ENCODE results near the gene SLC29A1. TPM values are rescaled to one million over a fixed set of nuclear protein-coding genes. Genes with fewer than 3 reads are reported as not detected.

Gene SLC29A1
- polyA plus RNA-seq, 1 experiment, result 34.1 TPM

DNA sequence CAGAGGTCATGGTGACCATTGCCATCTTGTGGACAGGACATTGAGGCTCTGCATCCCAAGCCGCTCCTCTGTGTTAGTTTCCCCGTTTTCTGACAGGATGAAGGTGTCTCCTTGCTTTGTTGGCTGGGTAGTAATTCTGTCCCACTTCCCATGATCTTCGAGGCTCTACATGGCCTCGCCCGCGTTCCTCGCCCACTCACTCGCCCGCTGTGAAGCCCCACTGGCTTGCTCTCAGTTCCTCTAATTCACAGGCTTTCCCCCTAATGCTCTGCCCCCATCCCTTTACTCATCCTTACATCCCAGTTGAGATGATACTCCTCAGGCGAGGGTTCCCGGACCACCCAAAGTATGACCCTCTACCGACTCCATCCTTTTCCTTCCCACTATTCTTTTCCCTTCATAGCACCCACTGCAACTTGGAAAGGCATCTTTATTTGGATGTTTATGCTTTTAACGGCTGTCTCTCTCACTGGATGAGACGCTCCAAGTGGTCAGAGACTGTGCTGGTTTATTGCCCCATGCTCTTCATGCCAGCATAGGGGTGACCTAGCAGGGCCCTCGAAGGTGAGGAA, 34.4 kb downstream of the SLC29A1 start:
- H3K36me3 ChIP-seq (ENCODE audit: control insufficient read depth, insufficient read depth, low read length), result peaks cover 22% of the 10 kb centered on the region
- DNase-seq (ENCODE audit: low read depth), result no peak
- no peaks in the 10 kb centered on the region for H3K27me3 ChIP-seq (ENCODE audit: control insufficient read depth, insufficient read depth, low read length)
- ChIA-PET POLR2A (interaction anchor here (2.3 kb wide), 1 partner anchor 11 kb away, joined by 18 read pairs; the partner anchor contains the start of gene HSP90AB1), CTCF (interaction anchor here (1.2 to 2.9 kb wide), 6 partner anchors 10 to 110 kb away, joined by 3 to 27 read pairs (median 8); partner anchors contain the start of gene HSP90AB1)
- TF ChIP-seq, protein P1, sequence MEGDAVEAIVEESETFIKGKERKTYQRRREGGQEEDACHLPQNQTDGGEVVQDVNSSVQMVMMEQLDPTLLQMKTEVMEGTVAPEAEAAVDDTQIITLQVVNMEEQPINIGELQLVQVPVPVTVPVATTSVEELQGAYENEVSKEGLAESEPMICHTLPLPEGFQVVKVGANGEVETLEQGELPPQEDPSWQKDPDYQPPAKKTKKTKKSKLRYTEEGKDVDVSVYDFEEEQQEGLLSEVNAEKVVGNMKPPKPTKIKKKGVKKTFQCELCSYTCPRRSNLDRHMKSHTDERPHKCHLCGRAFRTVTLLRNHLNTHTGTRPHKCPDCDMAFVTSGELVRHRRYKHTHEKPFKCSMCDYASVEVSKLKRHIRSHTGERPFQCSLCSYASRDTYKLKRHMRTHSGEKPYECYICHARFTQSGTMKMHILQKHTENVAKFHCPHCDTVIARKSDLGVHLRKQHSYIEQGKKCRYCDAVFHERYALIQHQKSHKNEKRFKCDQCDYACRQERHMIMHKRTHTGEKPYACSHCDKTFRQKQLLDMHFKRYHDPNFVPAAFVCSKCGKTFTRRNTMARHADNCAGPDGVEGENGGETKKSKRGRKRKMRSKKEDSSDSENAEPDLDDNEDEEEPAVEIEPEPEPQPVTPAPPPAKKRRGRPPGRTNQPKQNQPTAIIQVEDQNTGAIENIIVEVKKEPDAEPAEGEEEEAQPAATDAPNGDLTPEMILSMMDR (IDR thresholded peaks at IDR 0.05; ENCODE audit: insufficient read depth, low read depth, low read length), result no peak
- peak overlapping the region; percentile 81 for H3K4me3 ChIP-seq (ENCODE audit: low read depth, low read length)

DNA sequence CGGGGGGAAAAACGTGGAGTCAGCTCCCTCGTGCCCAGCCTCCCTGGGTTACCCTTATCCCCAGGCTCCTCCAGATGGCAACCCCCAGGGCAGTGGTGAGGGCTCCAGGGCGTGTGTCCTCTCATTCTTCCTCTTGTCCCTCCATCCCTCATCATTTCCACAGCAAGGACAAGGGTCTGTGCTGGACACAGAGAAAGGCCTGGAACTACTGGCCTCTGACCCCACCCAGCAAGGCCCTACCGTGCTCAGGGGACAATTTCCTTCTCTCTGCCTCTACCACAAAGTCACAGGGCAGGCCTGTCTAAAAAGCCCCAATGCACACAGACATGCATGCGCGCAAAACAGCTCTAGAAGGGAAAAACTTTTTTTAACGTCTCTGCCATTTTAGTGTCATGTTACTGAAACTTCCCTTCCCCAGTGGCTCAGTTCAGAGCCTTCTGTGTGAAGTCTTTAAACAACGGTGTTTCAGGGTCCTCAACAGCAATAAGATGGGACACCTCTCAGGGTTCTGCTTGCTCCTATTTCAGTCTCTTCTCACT, 35.0 kb downstream of the SLC29A1 start:
- no peak overlapping the region for H3K4me3 ChIP-seq (ENCODE audit: low read depth, low read length)
- no peaks in the 10 kb centered on the region for H3K27me3 ChIP-seq (ENCODE audit: control insufficient read depth, insufficient read depth, low read length)
- DNase-seq (ENCODE audit: low read depth), result no peak
- POLR2A ChIA-PET, result interaction anchor here (2.3 kb wide), 1 partner anchor 11 kb away, joined by 18 read pairs; the partner anchor contains the start of gene HSP90AB1
- H3K36me3 ChIP-seq (ENCODE audit: control insufficient read depth, insufficient read depth, low read length), result peaks cover 19% of the 10 kb centered on the region
- CTCF ChIA-PET, result interaction anchor here (2.9 kb wide), 1 partner anchor 10 kb away, joined by 18 read pairs; no protein-coding TSS in a partner anchor
- TF ChIP-seq, protein P1 (IDR thresholded peaks at IDR 0.05; ENCODE audit: insufficient read depth, low read depth, low read length), result no peak

DNA sequence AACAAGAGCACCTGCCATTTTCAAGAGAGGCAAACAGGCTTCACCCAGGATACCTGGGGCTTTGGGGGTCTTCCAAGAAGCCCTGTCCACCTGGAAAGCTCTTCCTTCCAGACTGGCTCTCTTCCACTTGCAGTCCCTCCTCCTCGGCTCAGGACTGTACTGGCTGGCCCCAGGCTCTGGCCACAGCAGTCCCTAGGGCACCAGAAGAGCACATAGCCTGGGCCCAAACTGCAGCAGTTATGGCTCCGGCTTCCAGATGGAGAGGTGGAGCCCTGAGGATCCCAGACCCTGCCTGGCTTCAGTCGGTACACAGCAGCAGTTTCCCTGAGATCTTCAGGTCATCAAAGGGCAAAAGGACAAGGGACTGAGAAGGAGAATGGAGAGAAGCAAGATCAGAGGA, 35.5 kb downstream of the SLC29A1 start:
- Histone ChIP-seq H3K4me3 (ENCODE audit: low read depth, low read length) (no peak overlapping the region), H3K27me3 (ENCODE audit: control insufficient read depth, insufficient read depth, low read length) (no peaks in the 10 kb centered on the region), H3K36me3 (ENCODE audit: control insufficient read depth, insufficient read depth, low read length) (peaks cover 18% of the 10 kb centered on the region)
- TF ChIP-seq, protein P1 (IDR thresholded peaks at IDR 0.05; ENCODE audit: insufficient read depth, low read depth, low read length), result no peak
- CTCF ChIA-PET, result interaction anchor here (2.9 kb wide), 1 partner anchor 9 kb away, joined by 18 read pairs; no protein-coding TSS in a partner anchor
- POLR2A ChIA-PET, result no interaction called here
- no peak for DNase-seq (ENCODE audit: low read depth)

DNA sequence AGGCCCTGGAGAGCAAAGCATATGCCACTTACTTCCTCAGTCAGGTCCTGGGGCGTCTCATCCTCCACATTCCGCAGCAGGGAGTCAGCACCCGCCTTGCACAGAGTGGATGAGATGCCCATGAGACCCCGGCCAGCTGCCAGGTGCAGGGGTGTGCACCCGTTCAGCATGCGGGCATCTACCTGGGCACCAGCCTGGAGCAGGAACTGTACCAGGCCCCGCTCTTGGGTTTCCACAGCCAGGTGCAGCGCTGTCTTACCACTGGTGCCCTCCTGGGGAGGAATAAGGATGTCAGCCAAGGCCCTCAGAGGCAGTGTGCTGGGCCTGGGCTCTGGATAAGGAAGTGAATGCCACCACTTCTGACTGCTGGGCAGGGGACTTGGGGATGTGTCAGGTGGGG, 36.6 kb downstream of the SLC29A1 start:
- H3K4me3 ChIP-seq (ENCODE audit: low read depth, low read length), result no peak overlapping the region
- DNase-seq (ENCODE audit: low read depth), result no peak
- no peaks in the 10 kb centered on the region for H3K27me3 ChIP-seq (ENCODE audit: control insufficient read depth, insufficient read depth, low read length)
- CTCF ChIA-PET, result no interaction called here
- TF ChIP-seq, protein P1 (IDR thresholded peaks at IDR 0.05; ENCODE audit: insufficient read depth, low read depth, low read length), result no peak
- peaks cover 11% of the 10 kb centered on the region for H3K36me3 ChIP-seq (ENCODE audit: control insufficient read depth, insufficient read depth, low read length)
- POLR2A ChIA-PET, result no interaction called here

DNA sequence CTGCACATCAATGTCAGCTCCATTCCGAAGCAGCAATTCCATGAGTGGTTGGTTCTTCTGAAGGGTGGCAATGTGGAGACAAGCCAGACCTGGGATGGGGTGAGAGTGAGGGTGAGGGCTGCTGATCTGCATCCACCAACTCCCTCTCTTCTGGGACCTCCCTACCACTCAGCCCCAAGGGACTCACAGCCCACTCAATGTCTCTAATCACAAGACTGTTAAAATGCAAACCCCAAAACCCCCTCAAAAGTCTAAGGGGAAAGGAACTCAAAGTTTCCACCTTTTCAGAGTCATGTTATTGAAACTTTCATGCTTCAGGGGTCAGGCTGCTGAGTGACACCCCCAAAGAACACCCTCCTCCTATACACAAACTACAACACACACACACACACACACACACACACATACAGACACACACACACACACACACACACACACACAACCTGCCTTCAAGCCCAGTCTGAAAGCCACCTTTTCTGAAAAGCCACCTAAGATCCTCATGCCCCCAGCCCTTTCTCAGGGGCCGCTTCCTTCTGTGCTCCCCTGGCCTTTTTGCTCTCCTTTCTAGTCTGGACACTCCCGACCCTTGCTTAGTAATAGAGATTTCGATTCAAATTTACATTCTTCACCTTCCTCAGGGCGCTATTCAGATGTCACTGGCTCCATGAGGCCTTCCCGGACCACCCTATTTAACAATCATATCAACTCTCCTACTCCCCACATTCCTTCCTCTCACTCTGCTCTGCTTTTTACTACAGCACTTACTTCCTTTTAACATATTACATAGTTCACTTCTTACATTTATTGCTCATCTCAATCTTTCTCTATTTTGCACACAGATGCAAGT, 37.3 kb downstream of the SLC29A1 start:
- H3K36me3 ChIP-seq (ENCODE audit: control insufficient read depth, insufficient read depth, low read length), result peaks cover 8% of the 10 kb centered on the region
- ChIA-PET POLR2A (no interaction called here), CTCF (no interaction called here)
- TF ChIP-seq, protein P1 (IDR thresholded peaks at IDR 0.05; ENCODE audit: insufficient read depth, low read depth, low read length), result no peak
- H3K27me3 ChIP-seq (ENCODE audit: control insufficient read depth, insufficient read depth, low read length), result no peaks in the 10 kb centered on the region
- no peak overlapping the region for H3K4me3 ChIP-seq (ENCODE audit: low read depth, low read length)
- DNase-seq (ENCODE audit: low read depth), result no peak

All from BJ (cell line).